Neural cell (in vitro differentiated cells): ENCODE results near the gene APBA2. TPM values are rescaled to one million over a fixed set of nuclear protein-coding genes. Genes with fewer than 3 reads are reported as not detected.

Experiments
- H2AFZ ChIP-seq: fragments of 200-600, 300-800 bp; sonication (generic), shearing (Covaris generic); 2 replicates; pipeline ENCODE4 v1.6.0; 2014; ENCODE audit warnings: low read depth, mild to moderate bottlenecking, antibody characterized with exemption, low read length, moderate library complexity
- H3F3A ChIP-seq: fragments of 200-600 bp; shearing (Covaris generic); 2 replicates; pipeline ENCODE4 v1.6.1; 2016; ENCODE audit warnings: mild to moderate bottlenecking, moderate library complexity, mixed read lengths, antibody characterized with exemption, low read length; ENCODE audit not compliant: insufficient read depth, poor library complexity, severe bottlenecking
- H3K27ac ChIP-seq: fragments of 200-600, 300-800 bp; sonication (generic), shearing (Covaris generic); 2 replicates; pipeline ENCODE4 v1.5.1; 2014; ENCODE audit warnings: mild to moderate bottlenecking, low read length, moderate library complexity
- H3K27me3 ChIP-seq: fragments of 300-800, 200-600 bp; sonication (generic), shearing (Covaris generic); 2 replicates; pipeline ENCODE4 v1.6.0; 2014; ENCODE audit warnings: mild to moderate bottlenecking, low read depth, low read length, moderate library complexity; ENCODE audit not compliant: insufficient read depth
- H3K36me3 ChIP-seq: fragments of 300-800, 200-600 bp; sonication (generic), shearing (Covaris generic); 2 replicates; pipeline ENCODE4 v1.5.1; 2014; ENCODE audit warnings: mild to moderate bottlenecking, antibody characterized with exemption, low read length, moderate library complexity; ENCODE audit not compliant: insufficient read depth
- H3K4me2 ChIP-seq: fragments of 300-800, 200-600 bp; sonication (generic), shearing (Covaris generic); 2 replicates; pipeline ENCODE4 v1.6.0; 2014; ENCODE audit warnings: mild to moderate bottlenecking, low read length
- H3K4me3 ChIP-seq: fragments of 300-800, 200-600 bp; sonication (generic), shearing (Covaris generic); 2 replicates; pipeline ENCODE4 v1.5.1; 2014; ENCODE audit warnings: mild to moderate bottlenecking, low read length, moderate library complexity
- H3K79me2 ChIP-seq: fragments of 200-600 bp; shearing (Covaris generic); replicated peaks from 2 replicates; pipeline ENCODE4 v1.6.0; 2014; ENCODE audit warnings: mild to moderate bottlenecking, low read length, moderate library complexity; ENCODE audit not compliant: insufficient read depth
- H3K9ac ChIP-seq: fragments of 300-800, 200-600 bp; sonication (generic), shearing (Covaris generic); 2 replicates; pipeline ENCODE4 v1.6.1; 2016; ENCODE audit warnings: mild to moderate bottlenecking, low read length, mixed read lengths
- H3K9me2 ChIP-seq: fragments of 200-600 bp; shearing (Covaris generic); 2 replicates; pipeline ENCODE4 v1.6.1; 2016; ENCODE audit warnings: mild to moderate bottlenecking, low read length, mixed read lengths; ENCODE audit not compliant: insufficient read depth
- H3K9me3 ChIP-seq: fragments of 200-600, 300-800 bp; sonication (generic), shearing (Covaris generic); 2 replicates; pipeline ENCODE4 v1.6.1; 2016; ENCODE audit warnings: mild to moderate bottlenecking, mixed run types, low read length, moderate library complexity, mixed read lengths
- H4K20me1 ChIP-seq: fragments of 200-600 bp; shearing (Covaris generic); 2 replicates; pipeline ENCODE4 v1.6.1; 2016; ENCODE audit warnings: mild to moderate bottlenecking, mixed run types; ENCODE audit not compliant: insufficient read depth
- CTCF ChIP-seq: fragments of 450-650 bp; IDR thresholded peaks from 2 replicates; pipeline ENCODE4 v1.5.1; 2014; ENCODE audit warnings: antibody characterized with exemption, mild to moderate bottlenecking, moderate library complexity; ENCODE audit not compliant: poor library complexity, severe bottlenecking
- EP300 ChIP-seq: fragments of 450-650 bp; conservative IDR thresholded peaks from 2 replicates; pipeline ENCODE4 v1.6.1; 2014; ENCODE audit warnings: antibody characterized with exemption, mild to moderate bottlenecking, moderate library complexity; ENCODE audit not compliant: poor library complexity, severe bottlenecking
- EZH2 ChIP-seq: fragments of 200-600, 300-800 bp; shearing (Covaris generic), sonication (generic); IDR thresholded peaks from 2 replicates; pipeline ENCODE4 v1.6.1; 2014; ENCODE audit warnings: antibody characterized with exemption, low read length, borderline replicate concordance, mild to moderate bottlenecking; ENCODE audit not compliant: insufficient read depth, poor library complexity, severe bottlenecking
- MXI1 ChIP-seq: fragments of 450-650 bp; conservative IDR thresholded peaks from 2 replicates; pipeline ENCODE4 v1.6.1; 2014; ENCODE audit warnings: antibody characterized with exemption, mild to moderate bottlenecking; ENCODE audit not compliant: poor library complexity, severe bottlenecking
- POLR2AphosphoS5 ChIP-seq: IDR thresholded peaks from 2 replicates; pipeline ENCODE4 v1.6.1; 2012
- RAD21 ChIP-seq: fragments of 450-650 bp; conservative IDR thresholded peaks from 2 replicates; pipeline ENCODE4 v1.6.1; 2014; ENCODE audit warnings: antibody characterized with exemption, mild to moderate bottlenecking, moderate library complexity
- REST ChIP-seq: IDR thresholded peaks from 2 replicates; pipeline ENCODE4 v1.6.1; 2012; ENCODE audit warnings: borderline replicate concordance
- SMC3 ChIP-seq: fragments of 450-650 bp; conservative IDR thresholded peaks from 2 replicates; pipeline ENCODE4 v1.6.1; 2014; ENCODE audit warnings: antibody characterized with exemption, mild to moderate bottlenecking, moderate library complexity; ENCODE audit not compliant: poor library complexity
- TAF1 ChIP-seq: IDR thresholded peaks from 2 replicates; pipeline ENCODE4 v1.6.1; 2012; ENCODE audit warnings: low read depth
- polyA plus RNA-seq: library from polyadenylated mRNA; depleted of rRNA; stranded (reverse); fragments of >200 nt; gene quantifications from 2 replicates; pipeline ENCODE4 v1.2.3, GENCODE V29; 2014

The APBA2 gene
- polyA plus RNA-seq, 1 donor from 2014 or later: 134 TPM

GRCh38 chr15:29059871-29060640 is 174.3 kb downstream of the APBA2 start:
- H3K36me3 ChIP-seq: no peaks in the 10 kb centered on the region
- H3K4me3 ChIP-seq: no peak overlapping the region
- no peaks in the 10 kb centered on the region for H3K9me3 ChIP-seq
- no peak overlapping the region for H3K27ac ChIP-seq
- H3K4me2 ChIP-seq: no peak overlapping the region
- TF ChIP-seq TAF1 (no peak), POLR2AphosphoS5 (no peak), CTCF (no peak), RAD21 (no peak), REST (no peak), EZH2 (no peak), MXI1 (no peak)
- no peaks in the 10 kb centered on the region for H3F3A ChIP-seq
- H3K79me2 ChIP-seq: no peaks in the 10 kb centered on the region
- H2AFZ ChIP-seq: no peak overlapping the region
- no peaks in the 10 kb centered on the region for H4K20me1 ChIP-seq
- H3K27me3 ChIP-seq: no peaks in the 10 kb centered on the region
- H3K9ac ChIP-seq: no peak overlapping the region
- H3K9me2 ChIP-seq: no peaks in the 10 kb centered on the region

DNA sequence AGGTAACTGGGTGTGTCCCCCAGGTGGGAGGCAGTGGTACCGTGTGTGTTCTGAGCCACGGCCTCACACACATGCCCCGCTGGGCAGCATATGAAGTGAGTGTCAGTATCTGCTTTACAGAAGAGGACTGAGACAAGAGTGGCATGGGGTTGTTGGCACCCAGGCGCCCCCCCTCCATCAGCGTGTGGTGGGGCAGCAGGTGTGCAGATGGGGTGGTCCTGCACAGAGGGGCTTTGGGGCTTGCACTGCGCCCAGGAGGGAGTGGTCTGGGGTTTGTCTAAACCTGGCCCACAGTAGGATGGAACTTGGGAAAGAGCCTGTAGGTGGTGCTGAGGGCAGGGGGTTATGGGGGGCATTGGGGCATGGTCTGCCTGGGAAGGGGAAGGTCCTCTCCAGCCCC is 176.0 kb downstream of the APBA2 start:
- Histone ChIP-seq H2AFZ (no peak overlapping the region), H4K20me1 (no peaks in the 10 kb centered on the region), H3K4me2 (no peak overlapping the region), H3K9ac (no peak overlapping the region), H3K27me3 (no peaks in the 10 kb centered on the region), H3K4me3 (peak overlapping the region; percentile 30), H3K9me2 (no peaks in the 10 kb centered on the region), H3F3A (no peaks in the 10 kb centered on the region), H3K27ac (no peak overlapping the region), H3K79me2 (no peaks in the 10 kb centered on the region), H3K36me3 (no peaks in the 10 kb centered on the region), H3K9me3 (no peaks in the 10 kb centered on the region)
- TF ChIP-seq TAF1 (no peak), EP300 (no peak), MXI1 (no peak), REST (no peak), RAD21 (no peak), EZH2 (no peak), SMC3 (no peak), CTCF (no peak), POLR2AphosphoS5 (no peak)
